ENCODE measurements around the gene TPPP2. TPM values are rescaled to one million over a fixed set of nuclear protein-coding genes. Genes with fewer than 3 reads are reported as not detected.
A peak's percentile ranks its signal among the peaks of the same experiment; 100 is the strongest.

The TPPP2 gene
- total RNA-seq, 1 experiment from 2014 or later = not detected

DNA sequence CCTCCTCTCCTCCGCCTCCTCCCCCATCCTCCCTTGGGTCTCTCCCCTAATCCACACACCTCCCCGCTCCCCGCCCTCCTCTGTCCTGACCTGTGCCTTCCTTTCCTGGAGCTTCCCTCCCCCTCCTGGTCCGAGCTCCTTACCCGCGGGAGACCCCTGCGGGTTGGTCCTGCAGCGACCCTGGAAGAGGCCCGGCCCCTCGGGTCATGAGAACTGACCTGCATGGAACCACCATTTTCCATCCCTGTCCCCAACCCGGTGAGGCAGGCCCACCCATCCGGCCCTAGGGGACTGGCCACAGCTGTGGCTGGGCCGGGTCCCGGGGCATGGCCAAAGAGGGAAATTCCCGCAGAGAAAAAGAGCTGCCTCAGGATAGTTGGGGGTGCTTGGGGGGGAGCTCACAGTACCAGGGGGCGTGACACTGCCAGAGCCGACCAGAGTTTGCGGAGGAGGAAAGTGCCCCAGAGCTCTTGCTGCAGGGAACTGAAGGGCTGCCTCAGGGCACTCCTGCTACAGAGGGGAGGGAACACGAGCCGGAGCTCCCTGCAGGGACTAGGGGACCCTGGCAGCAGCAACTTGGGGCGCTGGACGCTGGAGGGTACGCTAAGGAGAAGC, 40.7 kb downstream of the TPPP2 start:
- peak overlapping the region; percentile 54 for H3K27ac Mint-ChIP-seq (ENCODE audit: low read depth, unreplicated experiment)
- POLR2A ChIA-PET = interaction anchor here (0.5 to 3.7 kb wide), 11 partner anchors 14 to 1860 kb away, joined by 3 to 38 read pairs (median 4); partner anchors contain the start of genes METTL17 and RNASE8

GRCh38 chr14:21071225-21072030, 41.4 kb downstream of the TPPP2 start:
- intact Hi-C loops (cut with micrococcal nuclease) = loop anchor here (1.0 kb wide), 1 partner anchor 21 kb away; no protein-coding TSS in a partner anchor
- H3K4me1 Mint-ChIP-seq (ENCODE audit: insufficient read depth, unreplicated experiment) = peaks cover 26% of the 10 kb centered on the region
- H3K4me3 Mint-ChIP-seq (ENCODE audit: unreplicated experiment) = peak overlapping the region; percentile 83
- DNase-seq (ENCODE audit: unreplicated experiment) = peak; percentile 64
- ChIA-PET CTCF (interaction anchor here (0.6 to 6.3 kb wide), 23 partner anchors 9 to 408 kb away, joined by 3 to 82 read pairs (median 4); no protein-coding TSS in a partner anchor), POLR2A (interaction anchor here (0.5 to 3.7 kb wide), 11 partner anchors 12 to 487 kb away, joined by 3 to 38 read pairs (median 5); partner anchors contain the start of genes METTL17 and RNASE8)
- H3K36me3 Mint-ChIP-seq (ENCODE audit: insufficient read depth, unreplicated experiment) = peaks cover 12% of the 10 kb centered on the region
- no TSS peak for BruUV-seq (replicated peaks)
- TF ChIP-seq, protein P1, sequence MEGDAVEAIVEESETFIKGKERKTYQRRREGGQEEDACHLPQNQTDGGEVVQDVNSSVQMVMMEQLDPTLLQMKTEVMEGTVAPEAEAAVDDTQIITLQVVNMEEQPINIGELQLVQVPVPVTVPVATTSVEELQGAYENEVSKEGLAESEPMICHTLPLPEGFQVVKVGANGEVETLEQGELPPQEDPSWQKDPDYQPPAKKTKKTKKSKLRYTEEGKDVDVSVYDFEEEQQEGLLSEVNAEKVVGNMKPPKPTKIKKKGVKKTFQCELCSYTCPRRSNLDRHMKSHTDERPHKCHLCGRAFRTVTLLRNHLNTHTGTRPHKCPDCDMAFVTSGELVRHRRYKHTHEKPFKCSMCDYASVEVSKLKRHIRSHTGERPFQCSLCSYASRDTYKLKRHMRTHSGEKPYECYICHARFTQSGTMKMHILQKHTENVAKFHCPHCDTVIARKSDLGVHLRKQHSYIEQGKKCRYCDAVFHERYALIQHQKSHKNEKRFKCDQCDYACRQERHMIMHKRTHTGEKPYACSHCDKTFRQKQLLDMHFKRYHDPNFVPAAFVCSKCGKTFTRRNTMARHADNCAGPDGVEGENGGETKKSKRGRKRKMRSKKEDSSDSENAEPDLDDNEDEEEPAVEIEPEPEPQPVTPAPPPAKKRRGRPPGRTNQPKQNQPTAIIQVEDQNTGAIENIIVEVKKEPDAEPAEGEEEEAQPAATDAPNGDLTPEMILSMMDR (IDR thresholded peaks at IDR 0.05; ENCODE audit: unreplicated experiment) = no peak
- no peaks in the 10 kb centered on the region for H3K27me3 Mint-ChIP-seq (ENCODE audit: insufficient read depth, unreplicated experiment)
- no peaks in the 10 kb centered on the region for H3K9me3 Mint-ChIP-seq (ENCODE audit: unreplicated experiment)
- H3K27ac Mint-ChIP-seq (ENCODE audit: low read depth, unreplicated experiment) = peak overlapping the region; percentile 54

More for the DNA sequence above, 40.7 kb downstream of the TPPP2 start:
- H3K27me3 Mint-ChIP-seq (ENCODE audit: insufficient read depth, unreplicated experiment) = peaks cover 3% of the 10 kb centered on the region
- H3K4me3 Mint-ChIP-seq (ENCODE audit: unreplicated experiment) = peak overlapping the region; percentile 83
- peak; percentile 23 for DNase-seq (ENCODE audit: unreplicated experiment)
- TF ChIP-seq, protein P1 (IDR thresholded peaks at IDR 0.05; ENCODE audit: unreplicated experiment) = no peak
- intact Hi-C loops (cut with micrococcal nuclease) = loop anchor here (1.0 kb wide), 1 partner anchor 22 kb away; no protein-coding TSS in a partner anchor
- no peaks in the 10 kb centered on the region for H3K9me3 Mint-ChIP-seq (ENCODE audit: unreplicated experiment)
- peaks cover 12% of the 10 kb centered on the region for H3K36me3 Mint-ChIP-seq (ENCODE audit: insufficient read depth, unreplicated experiment)
- H3K4me1 Mint-ChIP-seq (ENCODE audit: insufficient read depth, unreplicated experiment) = peaks cover 26% of the 10 kb centered on the region
- BruUV-seq (replicated peaks) = no TSS peak
- CTCF ChIA-PET = interaction anchor here (0.6 to 6.3 kb wide), 24 partner anchors 8 to 407 kb away, joined by 3 to 82 read pairs (median 4); no protein-coding TSS in a partner anchor

- intact Hi-C loops (cut with micrococcal nuclease) = no loop called here
- ChIA-PET CTCF (interaction anchor here (0.8 to 6.3 kb wide), 13 partner anchors 17 to 144 kb away, joined by 3 to 82 read pairs (median 5); no protein-coding TSS in a partner anchor), POLR2A (interaction anchor here (0.5 to 3.7 kb wide), 6 partner anchors 10 to 486 kb away, joined by 3 to 38 read pairs (median 4); no protein-coding TSS in a partner anchor)
- peaks cover 12% of the 10 kb centered on the region for H3K36me3 Mint-ChIP-seq (ENCODE audit: insufficient read depth, unreplicated experiment)
- TF ChIP-seq, protein P1 (IDR thresholded peaks at IDR 0.05; ENCODE audit: unreplicated experiment) = no peak
- no peaks in the 10 kb centered on the region for H3K9me3 Mint-ChIP-seq (ENCODE audit: unreplicated experiment)
- H3K27me3 Mint-ChIP-seq (ENCODE audit: insufficient read depth, unreplicated experiment) = no peaks in the 10 kb centered on the region
- no peak overlapping the region for H3K27ac Mint-ChIP-seq (ENCODE audit: low read depth, unreplicated experiment)
- BruUV-seq (replicated peaks) = no TSS peak
- peak overlapping the region; percentile 83 for H3K4me3 Mint-ChIP-seq (ENCODE audit: unreplicated experiment)
- H3K4me1 Mint-ChIP-seq (ENCODE audit: insufficient read depth, unreplicated experiment) = peaks cover 26% of the 10 kb centered on the region
- DNase-seq (ENCODE audit: unreplicated experiment) = peak; percentile 36
Measured at GRCh38 chr14:21072031-21072473, 42.0 kb downstream of the TPPP2 start.

Data from MCF 10A (cell line).